Measurements from ENCODE around the gene MAGI1. TPM values are rescaled to one million over a fixed set of nuclear protein-coding genes. Genes with fewer than 3 reads are reported as not detected.

Gene MAGI1
- total RNA-seq, 1 experiment from 2014 or later = 16.9 TPM

GRCh38 chr3:65493371-65493882 is 545.3 kb downstream of the MAGI1 start:
- no peaks in the 10 kb centered on the region for H3K27me3 ChIP-seq
- no peak for DNase-seq
- H3K4me1 ChIP-seq = no peaks in the 10 kb centered on the region

GRCh38 chr3:65492249-65492648 is 546.5 kb downstream of the MAGI1 start:
- no peaks in the 10 kb centered on the region for H3K36me3 ChIP-seq
- no peaks in the 10 kb centered on the region for H3K9me3 ChIP-seq (replicated peaks)
- DNase-seq = no peak
- H3K4me1 ChIP-seq = no peaks in the 10 kb centered on the region
- no peaks in the 10 kb centered on the region for H3K27me3 ChIP-seq
- no peak overlapping the region for H3K4me3 ChIP-seq
- H3K27ac ChIP-seq = no peak overlapping the region

More at GRCh38 chr3:65493371-65493882, 545.3 kb downstream of the MAGI1 start:
- H3K36me3 ChIP-seq = no peaks in the 10 kb centered on the region
- no peak overlapping the region for H3K4me3 ChIP-seq
- H3K9me3 ChIP-seq (replicated peaks) = no peaks in the 10 kb centered on the region
- H3K27ac ChIP-seq = no peak overlapping the region

DNA sequence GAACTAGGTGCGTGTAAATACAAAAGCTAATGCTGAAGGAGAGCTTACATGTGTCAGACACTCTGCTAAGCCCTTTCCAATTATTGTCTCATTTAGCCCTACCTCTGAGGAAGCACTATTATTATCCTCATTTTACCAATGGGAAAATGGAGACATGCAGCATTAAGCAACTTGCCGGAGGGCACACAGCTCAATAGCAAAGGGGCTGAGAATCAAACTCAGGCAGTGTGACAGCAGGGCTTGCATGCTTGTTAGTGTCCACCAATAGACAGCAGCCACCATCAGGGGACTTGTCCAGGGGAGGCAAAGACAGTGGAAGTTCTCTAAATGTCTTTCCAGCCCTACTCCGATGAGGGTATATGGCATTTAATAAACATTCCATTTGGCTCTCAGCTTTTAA is 548.6 kb downstream of the MAGI1 start:
- peak; percentile 2 to 5 for DNase-seq
- Histone ChIP-seq H3K4me3 (no peak overlapping the region), H3K36me3 (no peaks in the 10 kb centered on the region), H3K4me1 (no peaks in the 10 kb centered on the region), H3K9me3 (replicated peaks) (no peaks in the 10 kb centered on the region), H3K27ac (no peak overlapping the region), H3K27me3 (no peaks in the 10 kb centered on the region)

DNA sequence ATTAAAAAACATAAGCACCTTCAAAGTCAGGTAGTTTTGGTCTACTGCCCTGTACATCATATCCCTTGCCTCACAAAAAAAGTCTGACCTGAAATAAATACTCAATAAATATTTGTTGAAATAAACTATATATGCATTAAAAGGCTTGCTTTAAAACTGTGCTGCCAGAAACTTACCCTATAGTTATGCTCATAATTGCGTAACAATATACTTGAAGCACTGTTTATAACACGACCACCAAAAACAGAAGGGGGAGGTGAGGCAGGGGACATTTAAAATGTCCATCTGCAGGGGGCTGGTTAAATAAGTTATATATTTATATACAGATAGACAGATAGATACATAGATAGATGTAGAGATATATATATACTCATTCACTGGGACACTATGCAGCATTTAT is 549.5 kb downstream of the MAGI1 start:
- DNase-seq = no peak
- Histone ChIP-seq H3K27ac (no peak overlapping the region), H3K9me3 (replicated peaks) (no peaks in the 10 kb centered on the region), H3K4me3 (no peak overlapping the region), H3K36me3 (no peaks in the 10 kb centered on the region), H3K4me1 (no peaks in the 10 kb centered on the region), H3K27me3 (no peaks in the 10 kb centered on the region)

GRCh38 chr3:65485826-65486469 is 552.8 kb downstream of the MAGI1 start:
- Histone ChIP-seq H3K27me3 (no peaks in the 10 kb centered on the region), H3K9me3 (replicated peaks) (no peaks in the 10 kb centered on the region), H3K27ac (no peak overlapping the region), H3K36me3 (no peaks in the 10 kb centered on the region), H3K4me3 (no peak overlapping the region), H3K4me1 (no peaks in the 10 kb centered on the region)
- DNase-seq = no peak

DNA sequence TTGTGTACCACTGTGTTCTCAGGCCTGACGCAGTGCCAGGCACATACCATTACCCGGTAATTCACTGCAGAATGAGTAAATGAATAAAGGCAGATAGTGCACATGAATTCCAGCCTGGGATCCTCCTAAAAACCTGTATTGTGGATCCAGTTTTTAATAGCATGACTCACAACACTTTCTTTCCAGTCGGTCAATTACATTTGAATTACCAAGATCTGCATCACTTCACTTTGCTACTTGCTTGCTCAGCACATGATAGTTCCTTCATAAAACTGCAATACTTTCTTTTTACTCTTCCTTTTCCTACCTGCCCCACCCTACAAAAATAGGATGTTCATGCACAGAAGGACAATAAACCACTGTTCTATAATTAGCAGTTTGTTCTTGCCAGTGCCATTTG is 553.8 kb downstream of the MAGI1 start:
- no peak for DNase-seq
- Histone ChIP-seq H3K36me3 (no peaks in the 10 kb centered on the region), H3K4me3 (no peak overlapping the region), H3K27ac (no peak overlapping the region), H3K27me3 (no peaks in the 10 kb centered on the region), H3K9me3 (replicated peaks) (no peaks in the 10 kb centered on the region), H3K4me1 (no peaks in the 10 kb centered on the region)

DNA sequence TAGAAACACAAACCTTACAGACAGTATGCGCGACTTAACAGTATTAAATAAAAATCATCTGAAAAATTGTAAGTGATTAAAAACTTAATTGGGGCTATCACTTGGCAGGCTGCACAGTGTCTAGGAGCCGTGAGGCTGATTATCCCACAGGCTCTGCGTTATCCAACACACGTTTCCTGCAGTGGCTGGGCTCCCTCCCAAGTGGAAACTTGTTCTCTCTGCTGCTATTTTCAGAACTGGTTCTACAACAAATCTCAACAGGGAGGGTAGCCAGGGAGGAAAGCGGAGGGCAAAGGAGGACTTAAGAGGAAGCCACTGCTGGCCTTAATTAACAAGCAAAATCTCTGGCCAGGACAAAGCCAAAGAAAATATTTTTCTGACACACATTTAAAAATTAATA is 555.2 kb downstream of the MAGI1 start:
- Histone ChIP-seq H3K4me3 (no peak overlapping the region), H3K9me3 (replicated peaks) (no peaks in the 10 kb centered on the region), H3K27me3 (no peaks in the 10 kb centered on the region), H3K36me3 (no peaks in the 10 kb centered on the region), H3K27ac (no peak overlapping the region), H3K4me1 (no peaks in the 10 kb centered on the region)
- no peak for DNase-seq

- DNase-seq = no peak
- Histone ChIP-seq H3K4me3 (no peak overlapping the region), H3K27ac (no peak overlapping the region), H3K27me3 (no peaks in the 10 kb centered on the region), H3K36me3 (no peaks in the 10 kb centered on the region), H3K9me3 (replicated peaks) (no peaks in the 10 kb centered on the region), H3K4me1 (no peaks in the 10 kb centered on the region)
Observed at GRCh38 chr3:65483011-65483410, 555.7 kb downstream of the MAGI1 start.

DNA sequence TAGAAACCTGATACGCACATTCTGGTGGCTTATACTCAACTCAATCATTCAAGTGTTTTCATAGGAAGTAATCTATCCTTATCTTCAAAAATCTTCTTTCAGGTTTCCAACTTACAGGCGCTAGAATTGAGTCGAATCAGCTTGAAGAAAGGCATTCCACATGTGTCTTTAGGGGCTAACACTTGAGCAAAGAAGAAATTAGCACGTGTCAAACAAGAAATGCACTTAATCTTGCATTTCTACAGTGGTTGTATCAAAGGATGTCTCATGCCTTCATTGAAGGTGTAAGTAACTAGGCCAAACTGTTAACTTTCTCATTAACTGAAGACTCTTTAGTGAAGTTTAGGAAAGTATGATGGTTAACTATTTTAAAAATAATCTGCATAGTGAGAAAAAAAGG is 557.6 kb downstream of the MAGI1 start:
- Histone ChIP-seq H3K27ac (no peak overlapping the region), H3K9me3 (replicated peaks) (no peaks in the 10 kb centered on the region), H3K4me3 (no peak overlapping the region), H3K4me1 (no peaks in the 10 kb centered on the region), H3K27me3 (no peaks in the 10 kb centered on the region), H3K36me3 (no peaks in the 10 kb centered on the region)
- DNase-seq = no peak

- no peaks in the 10 kb centered on the region for H3K4me1 ChIP-seq
- no peak overlapping the region for H3K4me3 ChIP-seq
- no peaks in the 10 kb centered on the region for H3K9me3 ChIP-seq (replicated peaks)
- H3K36me3 ChIP-seq = no peaks in the 10 kb centered on the region
- H3K27me3 ChIP-seq = no peaks in the 10 kb centered on the region
- no peak for DNase-seq
- H3K27ac ChIP-seq = no peak overlapping the region
Observed at GRCh38 chr3:65479990-65480389, 558.7 kb downstream of the MAGI1 start.

- Histone ChIP-seq H3K27me3 (no peaks in the 10 kb centered on the region), H3K4me1 (no peaks in the 10 kb centered on the region), H3K4me3 (no peak overlapping the region), H3K27ac (no peak overlapping the region), H3K36me3 (no peaks in the 10 kb centered on the region), H3K9me3 (replicated peaks) (no peaks in the 10 kb centered on the region)
- DNase-seq = no peak
Observed at GRCh38 chr3:65478551-65479500, 559.9 kb downstream of the MAGI1 start.

DNA sequence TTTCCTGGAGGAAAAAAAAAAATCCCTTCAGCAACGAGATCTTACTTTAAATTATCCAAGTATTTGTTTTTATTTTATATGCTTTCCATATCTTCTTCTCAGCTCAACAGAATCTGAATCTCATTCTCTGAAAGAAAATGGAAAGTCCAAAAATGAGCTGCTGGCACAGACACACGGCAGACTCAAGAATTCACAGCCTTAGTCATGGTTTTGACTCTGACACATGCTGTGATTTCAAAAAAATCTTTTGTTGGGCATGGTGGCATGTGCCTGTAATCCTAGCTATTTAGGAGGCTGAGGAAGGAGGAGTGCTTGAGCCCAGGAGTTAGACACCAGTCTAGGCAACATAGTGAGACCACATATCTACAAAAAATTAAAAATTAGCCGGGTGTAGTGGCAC is 565.0 kb downstream of the MAGI1 start:
- H3K4me1 ChIP-seq = no peaks in the 10 kb centered on the region
- H3K27ac ChIP-seq = no peak overlapping the region
- no peak overlapping the region for H3K4me3 ChIP-seq
- DNase-seq = no peak
- no peaks in the 10 kb centered on the region for H3K9me3 ChIP-seq (replicated peaks)
- no peaks in the 10 kb centered on the region for H3K36me3 ChIP-seq
- H3K27me3 ChIP-seq = no peaks in the 10 kb centered on the region

DNA sequence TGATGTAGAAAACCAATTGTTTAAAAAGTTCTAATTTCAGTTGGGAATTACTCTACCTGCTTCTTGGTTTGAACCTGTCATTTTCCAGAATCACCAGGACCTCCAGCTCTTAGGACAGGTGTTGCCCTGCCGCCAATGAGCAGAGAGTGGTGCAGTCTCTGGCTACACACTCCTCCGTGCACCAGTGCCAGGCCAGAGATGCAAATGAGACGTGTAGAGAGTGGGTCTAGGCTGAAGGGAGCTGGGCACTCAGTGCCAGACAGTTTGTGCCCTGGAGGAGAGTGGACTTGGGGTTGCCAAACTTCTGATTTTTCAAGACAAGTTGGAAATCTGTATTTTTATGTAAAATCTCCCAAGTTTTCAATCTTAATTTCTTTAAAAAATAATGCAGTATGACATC is 566.2 kb downstream of the MAGI1 start:
- no peaks in the 10 kb centered on the region for H3K27me3 ChIP-seq
- no peak for DNase-seq
- H3K9me3 ChIP-seq (replicated peaks) = no peaks in the 10 kb centered on the region
- H3K36me3 ChIP-seq = no peaks in the 10 kb centered on the region
- no peak overlapping the region for H3K27ac ChIP-seq
- H3K4me3 ChIP-seq = no peak overlapping the region
- H3K4me1 ChIP-seq = no peaks in the 10 kb centered on the region

DNA sequence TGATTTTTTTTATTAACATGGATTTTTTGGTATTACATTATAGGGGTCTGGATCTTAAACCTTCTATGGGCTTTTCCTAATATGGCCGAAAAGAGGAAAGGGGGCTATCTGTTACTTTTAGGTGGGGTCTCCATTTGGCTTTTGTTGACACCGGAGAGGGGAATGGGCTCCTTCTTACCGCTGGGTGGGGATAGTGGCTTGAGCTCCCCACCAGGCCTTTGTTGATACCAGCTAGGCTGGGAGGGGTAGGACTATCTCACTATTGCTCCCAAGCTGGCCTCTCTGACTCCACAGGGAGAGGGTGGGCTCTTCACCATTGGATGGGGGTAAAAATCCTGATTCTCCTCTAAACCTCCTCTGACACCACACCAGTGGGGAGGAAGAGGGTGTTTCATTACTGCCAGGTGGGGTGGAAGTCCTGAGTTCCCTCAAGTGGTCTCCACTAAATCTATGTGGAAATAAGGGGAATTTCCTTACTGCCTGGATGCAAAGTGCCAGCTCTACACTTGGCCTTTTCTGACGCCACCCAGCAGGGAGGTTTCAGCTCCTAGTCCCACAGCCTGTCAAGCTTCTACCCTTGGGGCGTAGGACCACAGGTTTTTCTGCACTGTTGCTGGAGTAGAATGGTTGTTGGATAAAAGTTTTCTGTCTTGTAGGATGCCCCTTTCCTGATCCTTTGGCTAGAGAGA is 572.3 kb downstream of the MAGI1 start:
- Histone ChIP-seq H3K4me1 (no peaks in the 10 kb centered on the region), H3K9me3 (replicated peaks) (no peaks in the 10 kb centered on the region), H3K27ac (no peak overlapping the region), H3K27me3 (no peaks in the 10 kb centered on the region), H3K36me3 (no peaks in the 10 kb centered on the region), H3K4me3 (no peak overlapping the region)
- no peak for DNase-seq

GRCh38 chr3:65449841-65450428 is 588.8 kb downstream of the MAGI1 start:
- Histone ChIP-seq H3K4me3 (no peak overlapping the region), H3K36me3 (no peaks in the 10 kb centered on the region), H3K4me1 (no peaks in the 10 kb centered on the region), H3K27me3 (no peaks in the 10 kb centered on the region), H3K27ac (no peak overlapping the region), H3K9me3 (replicated peaks) (no peaks in the 10 kb centered on the region)
- DNase-seq = no peak

Data from SJCRH30 (cell line).